Neural cell (in vitro differentiated cells): Measurements from ENCODE around the gene TOX2. TPM values are rescaled to one million over a fixed set of nuclear protein-coding genes. Genes with fewer than 3 reads are reported as not detected.
A peak's percentile ranks its signal among the peaks of the same experiment; 100 is the strongest.

Experiments
- H2AFZ ChIP-seq: fragments of 200-600, 300-800 bp; sonication (generic), shearing (Covaris generic); 2 replicates; pipeline ENCODE4 v1.6.0; 2014; ENCODE audit warnings: low read depth, mild to moderate bottlenecking, antibody characterized with exemption, low read length, moderate library complexity
- H3F3A ChIP-seq: fragments of 200-600 bp; shearing (Covaris generic); 2 replicates; pipeline ENCODE4 v1.6.1; 2016; ENCODE audit warnings: mild to moderate bottlenecking, moderate library complexity, mixed read lengths, antibody characterized with exemption, low read length; ENCODE audit not compliant: insufficient read depth, poor library complexity, severe bottlenecking
- H3K27ac ChIP-seq: fragments of 200-600, 300-800 bp; sonication (generic), shearing (Covaris generic); 2 replicates; pipeline ENCODE4 v1.5.1; 2014; ENCODE audit warnings: mild to moderate bottlenecking, low read length, moderate library complexity
- H3K27me3 ChIP-seq: fragments of 300-800, 200-600 bp; sonication (generic), shearing (Covaris generic); 2 replicates; pipeline ENCODE4 v1.6.0; 2014; ENCODE audit warnings: mild to moderate bottlenecking, low read depth, low read length, moderate library complexity; ENCODE audit not compliant: insufficient read depth
- H3K36me3 ChIP-seq: fragments of 300-800, 200-600 bp; sonication (generic), shearing (Covaris generic); 2 replicates; pipeline ENCODE4 v1.5.1; 2014; ENCODE audit warnings: mild to moderate bottlenecking, antibody characterized with exemption, low read length, moderate library complexity; ENCODE audit not compliant: insufficient read depth
- H3K4me2 ChIP-seq: fragments of 300-800, 200-600 bp; sonication (generic), shearing (Covaris generic); 2 replicates; pipeline ENCODE4 v1.6.0; 2014; ENCODE audit warnings: mild to moderate bottlenecking, low read length
- H3K4me3 ChIP-seq: fragments of 300-800, 200-600 bp; sonication (generic), shearing (Covaris generic); 2 replicates; pipeline ENCODE4 v1.5.1; 2014; ENCODE audit warnings: mild to moderate bottlenecking, low read length, moderate library complexity
- H3K79me2 ChIP-seq: fragments of 200-600 bp; shearing (Covaris generic); replicated peaks from 2 replicates; pipeline ENCODE4 v1.6.0; 2014; ENCODE audit warnings: mild to moderate bottlenecking, low read length, moderate library complexity; ENCODE audit not compliant: insufficient read depth
- H3K9ac ChIP-seq: fragments of 300-800, 200-600 bp; sonication (generic), shearing (Covaris generic); 2 replicates; pipeline ENCODE4 v1.6.1; 2016; ENCODE audit warnings: mild to moderate bottlenecking, low read length, mixed read lengths
- H3K9me2 ChIP-seq: fragments of 200-600 bp; shearing (Covaris generic); 2 replicates; pipeline ENCODE4 v1.6.1; 2016; ENCODE audit warnings: mild to moderate bottlenecking, low read length, mixed read lengths; ENCODE audit not compliant: insufficient read depth
- H3K9me3 ChIP-seq: fragments of 200-600, 300-800 bp; sonication (generic), shearing (Covaris generic); 2 replicates; pipeline ENCODE4 v1.6.1; 2016; ENCODE audit warnings: mild to moderate bottlenecking, mixed run types, low read length, moderate library complexity, mixed read lengths
- H4K20me1 ChIP-seq: fragments of 200-600 bp; shearing (Covaris generic); 2 replicates; pipeline ENCODE4 v1.6.1; 2016; ENCODE audit warnings: mild to moderate bottlenecking, mixed run types; ENCODE audit not compliant: insufficient read depth
- EP300 ChIP-seq: fragments of 450-650 bp; conservative IDR thresholded peaks from 2 replicates; pipeline ENCODE4 v1.6.1; 2014; ENCODE audit warnings: antibody characterized with exemption, mild to moderate bottlenecking, moderate library complexity; ENCODE audit not compliant: poor library complexity, severe bottlenecking
- EZH2 ChIP-seq: fragments of 200-600, 300-800 bp; shearing (Covaris generic), sonication (generic); IDR thresholded peaks from 2 replicates; pipeline ENCODE4 v1.6.1; 2014; ENCODE audit warnings: antibody characterized with exemption, low read length, borderline replicate concordance, mild to moderate bottlenecking; ENCODE audit not compliant: insufficient read depth, poor library complexity, severe bottlenecking
- MXI1 ChIP-seq: fragments of 450-650 bp; conservative IDR thresholded peaks from 2 replicates; pipeline ENCODE4 v1.6.1; 2014; ENCODE audit warnings: antibody characterized with exemption, mild to moderate bottlenecking; ENCODE audit not compliant: poor library complexity, severe bottlenecking
- POLR2AphosphoS5 ChIP-seq: IDR thresholded peaks from 2 replicates; pipeline ENCODE4 v1.6.1; 2012
- RAD21 ChIP-seq: fragments of 450-650 bp; conservative IDR thresholded peaks from 2 replicates; pipeline ENCODE4 v1.6.1; 2014; ENCODE audit warnings: antibody characterized with exemption, mild to moderate bottlenecking, moderate library complexity
- SMC3 ChIP-seq: fragments of 450-650 bp; conservative IDR thresholded peaks from 2 replicates; pipeline ENCODE4 v1.6.1; 2014; ENCODE audit warnings: antibody characterized with exemption, mild to moderate bottlenecking, moderate library complexity; ENCODE audit not compliant: poor library complexity
- TAF1 ChIP-seq: IDR thresholded peaks from 2 replicates; pipeline ENCODE4 v1.6.1; 2012; ENCODE audit warnings: low read depth
- polyA plus RNA-seq: library from polyadenylated mRNA; depleted of rRNA; stranded (reverse); fragments of >200 nt; gene quantifications from 2 replicates; pipeline ENCODE4 v1.2.3, GENCODE V29; 2014
- TF ChIP-seq, protein P1 (sequence below): fragments of 450-650 bp; IDR thresholded peaks from 2 replicates; pipeline ENCODE4 v1.5.1; 2014; ENCODE audit warnings: antibody characterized with exemption, mild to moderate bottlenecking, moderate library complexity; ENCODE audit not compliant: poor library complexity, severe bottlenecking
- TF ChIP-seq, protein P2 (sequence below): IDR thresholded peaks from 2 replicates; pipeline ENCODE4 v1.6.1; 2012; ENCODE audit warnings: borderline replicate concordance

Gene TOX2
- polyA plus RNA-seq, 1 donor from 2014 or later = 0.89 TPM

DNA sequence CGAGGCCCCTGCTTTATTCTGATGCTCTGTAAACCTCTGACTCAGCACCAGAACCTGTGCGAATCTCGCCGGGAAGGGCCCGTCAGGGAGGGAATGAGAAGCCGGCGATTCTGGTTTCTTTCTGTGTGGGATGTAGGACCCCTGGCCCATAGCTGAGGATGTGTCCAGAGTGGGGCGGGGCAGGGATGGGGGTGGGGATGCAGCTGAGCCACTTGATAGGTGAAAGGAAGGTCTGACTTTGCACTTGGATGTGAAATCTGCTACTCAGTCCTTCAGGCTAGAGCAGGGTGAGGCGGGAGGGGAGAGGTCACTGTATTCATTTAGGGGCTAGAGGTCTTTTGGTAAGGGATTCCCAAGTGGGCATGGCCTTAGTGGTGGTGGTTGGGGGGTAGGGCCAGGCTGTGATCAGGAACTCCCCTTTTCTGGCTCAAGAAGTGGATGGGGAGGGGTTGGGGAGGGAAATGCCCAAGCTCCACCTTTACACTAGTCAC lies 2.3 kb downstream of the TOX2 start:
- no peaks in the 10 kb centered on the region for H4K20me1 ChIP-seq
- peaks cover 4% of the 10 kb centered on the region for H3K79me2 ChIP-seq
- H3K9ac ChIP-seq = peak overlapping the region; percentile 61
- no peak overlapping the region for H3K27ac ChIP-seq
- H3K4me3 ChIP-seq = peak overlapping the region; percentile 71
- no peaks in the 10 kb centered on the region for H3K36me3 ChIP-seq
- TF ChIP-seq TAF1 = no peak
- TF ChIP-seq, protein P1, sequence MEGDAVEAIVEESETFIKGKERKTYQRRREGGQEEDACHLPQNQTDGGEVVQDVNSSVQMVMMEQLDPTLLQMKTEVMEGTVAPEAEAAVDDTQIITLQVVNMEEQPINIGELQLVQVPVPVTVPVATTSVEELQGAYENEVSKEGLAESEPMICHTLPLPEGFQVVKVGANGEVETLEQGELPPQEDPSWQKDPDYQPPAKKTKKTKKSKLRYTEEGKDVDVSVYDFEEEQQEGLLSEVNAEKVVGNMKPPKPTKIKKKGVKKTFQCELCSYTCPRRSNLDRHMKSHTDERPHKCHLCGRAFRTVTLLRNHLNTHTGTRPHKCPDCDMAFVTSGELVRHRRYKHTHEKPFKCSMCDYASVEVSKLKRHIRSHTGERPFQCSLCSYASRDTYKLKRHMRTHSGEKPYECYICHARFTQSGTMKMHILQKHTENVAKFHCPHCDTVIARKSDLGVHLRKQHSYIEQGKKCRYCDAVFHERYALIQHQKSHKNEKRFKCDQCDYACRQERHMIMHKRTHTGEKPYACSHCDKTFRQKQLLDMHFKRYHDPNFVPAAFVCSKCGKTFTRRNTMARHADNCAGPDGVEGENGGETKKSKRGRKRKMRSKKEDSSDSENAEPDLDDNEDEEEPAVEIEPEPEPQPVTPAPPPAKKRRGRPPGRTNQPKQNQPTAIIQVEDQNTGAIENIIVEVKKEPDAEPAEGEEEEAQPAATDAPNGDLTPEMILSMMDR = no peak
- H3K4me2 ChIP-seq = no peak overlapping the region
- H3F3A ChIP-seq = no peaks in the 10 kb centered on the region
- no peak overlapping the region for H2AFZ ChIP-seq
- H3K27me3 ChIP-seq = peaks cover 31% of the 10 kb centered on the region
- H3K9me3 ChIP-seq = no peaks in the 10 kb centered on the region
- H3K9me2 ChIP-seq = no peaks in the 10 kb centered on the region

DNA sequence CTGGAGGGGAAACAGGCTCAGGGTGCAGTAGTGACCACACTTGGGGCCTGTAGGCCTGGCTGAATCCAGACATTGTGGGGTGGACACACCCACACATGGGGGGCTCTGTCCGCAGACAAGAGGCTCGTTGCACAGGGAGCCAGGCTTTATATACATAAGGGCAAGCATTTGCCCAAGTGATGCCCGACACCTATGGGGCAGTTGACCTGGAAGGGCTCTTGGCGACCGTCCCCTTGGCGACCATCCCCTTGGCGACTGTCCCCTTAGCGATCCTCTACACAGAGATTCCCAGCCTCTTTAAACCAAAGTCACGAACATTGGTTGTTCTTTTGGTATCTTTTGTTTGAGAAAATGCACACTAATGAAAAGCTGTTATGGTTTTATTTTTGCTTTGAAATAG lies 2.7 kb downstream of the TOX2 start:
- Histone ChIP-seq H3K4me3 (peak overlapping the region; percentile 71), H4K20me1 (no peaks in the 10 kb centered on the region), H3K4me2 (no peak overlapping the region), H3K27me3 (peaks cover 31% of the 10 kb centered on the region), H3K36me3 (no peaks in the 10 kb centered on the region), H3K9me2 (no peaks in the 10 kb centered on the region), H2AFZ (no peak overlapping the region), H3K9me3 (no peaks in the 10 kb centered on the region), H3F3A (no peaks in the 10 kb centered on the region), H3K27ac (peak overlapping the region; percentile 32), H3K9ac (no peak overlapping the region), H3K79me2 (peaks cover 4% of the 10 kb centered on the region)
- no peak for TF ChIP-seq MXI1
- TF ChIP-seq, protein P1 = no peak
- TF ChIP-seq, protein P2, sequence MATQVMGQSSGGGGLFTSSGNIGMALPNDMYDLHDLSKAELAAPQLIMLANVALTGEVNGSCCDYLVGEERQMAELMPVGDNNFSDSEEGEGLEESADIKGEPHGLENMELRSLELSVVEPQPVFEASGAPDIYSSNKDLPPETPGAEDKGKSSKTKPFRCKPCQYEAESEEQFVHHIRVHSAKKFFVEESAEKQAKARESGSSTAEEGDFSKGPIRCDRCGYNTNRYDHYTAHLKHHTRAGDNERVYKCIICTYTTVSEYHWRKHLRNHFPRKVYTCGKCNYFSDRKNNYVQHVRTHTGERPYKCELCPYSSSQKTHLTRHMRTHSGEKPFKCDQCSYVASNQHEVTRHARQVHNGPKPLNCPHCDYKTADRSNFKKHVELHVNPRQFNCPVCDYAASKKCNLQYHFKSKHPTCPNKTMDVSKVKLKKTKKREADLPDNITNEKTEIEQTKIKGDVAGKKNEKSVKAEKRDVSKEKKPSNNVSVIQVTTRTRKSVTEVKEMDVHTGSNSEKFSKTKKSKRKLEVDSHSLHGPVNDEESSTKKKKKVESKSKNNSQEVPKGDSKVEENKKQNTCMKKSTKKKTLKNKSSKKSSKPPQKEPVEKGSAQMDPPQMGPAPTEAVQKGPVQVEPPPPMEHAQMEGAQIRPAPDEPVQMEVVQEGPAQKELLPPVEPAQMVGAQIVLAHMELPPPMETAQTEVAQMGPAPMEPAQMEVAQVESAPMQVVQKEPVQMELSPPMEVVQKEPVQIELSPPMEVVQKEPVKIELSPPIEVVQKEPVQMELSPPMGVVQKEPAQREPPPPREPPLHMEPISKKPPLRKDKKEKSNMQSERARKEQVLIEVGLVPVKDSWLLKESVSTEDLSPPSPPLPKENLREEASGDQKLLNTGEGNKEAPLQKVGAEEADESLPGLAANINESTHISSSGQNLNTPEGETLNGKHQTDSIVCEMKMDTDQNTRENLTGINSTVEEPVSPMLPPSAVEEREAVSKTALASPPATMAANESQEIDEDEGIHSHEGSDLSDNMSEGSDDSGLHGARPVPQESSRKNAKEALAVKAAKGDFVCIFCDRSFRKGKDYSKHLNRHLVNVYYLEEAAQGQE = no peak
- TF ChIP-seq RAD21 = no peak
- no peak for TF ChIP-seq EZH2
- no peak for TF ChIP-seq POLR2AphosphoS5
- TF ChIP-seq SMC3 = no peak
- TF ChIP-seq TAF1 = no peak
- TF ChIP-seq EP300 = no peak
